NB4 (cell line): ENCODE data around the gene DMRT3.

Source experiments
- MAX ChIP-seq: IDR thresholded peaks from 2 replicates; pipeline ENCODE4 v1.6.1; 2011; ENCODE audit warnings: low read depth, low read length
- POLR2A ChIP-seq: IDR thresholded peaks from 2 replicates; pipeline ENCODE4 v1.6.1; 2011; ENCODE audit warnings: mild to moderate bottlenecking; ENCODE audit not compliant: insufficient read length; ENCODE audit errors: extremely low read depth
- TF ChIP-seq, protein P1 (sequence below): IDR thresholded peaks from one replicate; pipeline ENCODE4 v1.5.1; 2012; ENCODE audit warnings: low read depth, low read length

DNA sequence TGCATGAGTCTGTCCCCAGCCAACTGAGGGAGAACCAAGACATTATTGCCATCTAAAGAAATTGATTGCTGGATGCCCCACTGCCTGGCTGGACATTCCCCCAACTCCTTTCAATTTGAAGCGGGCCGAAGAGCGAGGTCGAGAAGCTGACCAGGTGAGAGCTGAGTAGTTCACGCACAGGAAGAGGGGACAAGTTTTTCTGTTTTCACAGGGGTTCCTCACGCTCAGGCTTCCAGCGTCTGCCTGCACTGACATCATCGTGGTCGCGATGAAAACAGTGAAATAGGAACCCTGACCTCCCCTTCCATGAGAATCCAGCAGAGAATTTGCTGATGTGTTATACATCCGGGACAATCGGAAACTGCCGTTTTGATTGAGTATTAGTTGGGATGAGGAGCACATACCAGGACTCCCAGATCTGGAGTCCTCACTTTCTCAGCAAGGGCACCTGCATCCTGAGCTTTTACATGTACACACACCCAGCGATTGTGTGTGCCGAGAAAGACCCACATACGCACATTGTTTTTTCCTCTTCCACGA, 3.1 kb upstream of the DMRT3 start:
- no peak for TF ChIP-seq POLR2A
- TF ChIP-seq, protein P1, sequence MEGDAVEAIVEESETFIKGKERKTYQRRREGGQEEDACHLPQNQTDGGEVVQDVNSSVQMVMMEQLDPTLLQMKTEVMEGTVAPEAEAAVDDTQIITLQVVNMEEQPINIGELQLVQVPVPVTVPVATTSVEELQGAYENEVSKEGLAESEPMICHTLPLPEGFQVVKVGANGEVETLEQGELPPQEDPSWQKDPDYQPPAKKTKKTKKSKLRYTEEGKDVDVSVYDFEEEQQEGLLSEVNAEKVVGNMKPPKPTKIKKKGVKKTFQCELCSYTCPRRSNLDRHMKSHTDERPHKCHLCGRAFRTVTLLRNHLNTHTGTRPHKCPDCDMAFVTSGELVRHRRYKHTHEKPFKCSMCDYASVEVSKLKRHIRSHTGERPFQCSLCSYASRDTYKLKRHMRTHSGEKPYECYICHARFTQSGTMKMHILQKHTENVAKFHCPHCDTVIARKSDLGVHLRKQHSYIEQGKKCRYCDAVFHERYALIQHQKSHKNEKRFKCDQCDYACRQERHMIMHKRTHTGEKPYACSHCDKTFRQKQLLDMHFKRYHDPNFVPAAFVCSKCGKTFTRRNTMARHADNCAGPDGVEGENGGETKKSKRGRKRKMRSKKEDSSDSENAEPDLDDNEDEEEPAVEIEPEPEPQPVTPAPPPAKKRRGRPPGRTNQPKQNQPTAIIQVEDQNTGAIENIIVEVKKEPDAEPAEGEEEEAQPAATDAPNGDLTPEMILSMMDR = no peak
- no peak for TF ChIP-seq MAX
